Omental fat pad (tissue), 4 donors: ENCODE data around the gene SUN2. TPM values are rescaled to one million over a fixed set of nuclear protein-coding genes. Genes with fewer than 3 reads are reported as not detected.

Source experiments
- ATAC-seq: fragments of 150-250 bp; one replicate; pipeline ENCODE4 v1.9.1; 2016; ENCODE audit warnings: mild to moderate bottlenecking, moderate library complexity; ENCODE audit not compliant: low FRiP score
- DNase-seq: peaks from one replicate; pipeline ENCODE4 v3.0.0-alpha.2; 2019; ENCODE audit warnings: low spot score
- CTCF ChIP-seq, 3 donors: fragments of 450-650 bp; IDR thresholded peaks; one replicate each; pipeline ENCODE4 v1.5.1; 2016 to 2017; ENCODE audit warnings: antibody characterized with exemption in 3 of 3, mild to moderate bottlenecking in 3 of 3, moderate library complexity in 2 of 3
- total RNA-seq, 4 donors: library from RNA; depleted of rRNA; stranded (reverse); fragments of >200 nt; gene quantifications; one replicate each; pipeline ENCODE4 v1.1.0, GENCODE V29; 2016

Gene SUN2
- total RNA-seq, 4 donors from 2014 or later = 302 to 509 (median 347) TPM

- no peak for ATAC-seq
- no peak for TF ChIP-seq CTCF (IDR thresholded peaks at IDR 0.05)
- DNase-seq = no peak
Observed at GRCh38 chr22:38716271-38716670, 39.5 kb downstream of the SUN2 start.

GRCh38 chr22:38715852-38716251, 39.9 kb downstream of the SUN2 start:
- TF ChIP-seq CTCF (IDR thresholded peaks at IDR 0.05) = no peak
- ATAC-seq (no peak), DNase-seq (no peak)

- TF ChIP-seq CTCF (IDR thresholded peaks at IDR 0.05) = no peak
- no peak for ATAC-seq
Observed at GRCh38 chr22:38715176-38715764, 40.5 kb downstream of the SUN2 start.

GRCh38 chr22:38713921-38714320, 41.9 kb downstream of the SUN2 start:
- no peak for ATAC-seq
- DNase-seq = no peak
- no peak for TF ChIP-seq CTCF (IDR thresholded peaks at IDR 0.05)

More at GRCh38 chr22:38715176-38715764, 40.5 kb downstream of the SUN2 start:
- DNase-seq = no peak

GRCh38 chr22:38712486-38713207, 43.2 kb downstream of the SUN2 start:
- ATAC-seq (no peak), DNase-seq (no peak)
- TF ChIP-seq CTCF (IDR thresholded peaks at IDR 0.05) = no peak

- ATAC-seq = no peak
- DNase-seq = no peak
- TF ChIP-seq CTCF (IDR thresholded peaks at IDR 0.05) = no peak
Observed at GRCh38 chr22:38710866-38711265, 44.9 kb downstream of the SUN2 start.

- TF ChIP-seq CTCF (IDR thresholded peaks at IDR 0.05) = no peak
- ATAC-seq (no peak), DNase-seq (no peak)
Observed at GRCh38 chr22:38710351-38710750, 45.4 kb downstream of the SUN2 start.
